Measurements from ENCODE around the gene VHLL.
A peak's percentile ranks its signal among the peaks of the same experiment; 100 is the strongest.

Gene VHLL

DNA sequence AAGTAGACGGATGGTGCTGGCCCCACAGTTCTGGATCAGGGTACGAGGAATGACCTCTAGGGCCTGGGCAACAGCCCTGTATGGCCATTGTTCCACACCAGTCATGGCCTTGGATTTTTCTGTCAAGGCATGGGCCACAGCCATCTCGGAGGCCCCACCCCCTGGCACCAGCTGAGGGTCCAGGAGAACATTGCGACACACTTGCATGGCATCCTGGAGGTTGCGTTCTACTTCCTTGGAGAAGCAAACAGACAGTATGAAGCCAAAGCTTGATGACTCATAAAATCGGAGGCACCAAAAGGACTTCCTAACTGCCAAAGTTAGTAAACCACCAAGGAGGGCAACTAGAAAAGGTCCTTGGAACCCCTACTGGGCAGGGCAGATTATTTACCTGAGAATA, 11.9 kb upstream of the VHLL start:
- no peak for TF ChIP-seq ZNF274 (IDR thresholded peaks at IDR 0.05; ENCODE audit: low read depth, low read length)

DNA sequence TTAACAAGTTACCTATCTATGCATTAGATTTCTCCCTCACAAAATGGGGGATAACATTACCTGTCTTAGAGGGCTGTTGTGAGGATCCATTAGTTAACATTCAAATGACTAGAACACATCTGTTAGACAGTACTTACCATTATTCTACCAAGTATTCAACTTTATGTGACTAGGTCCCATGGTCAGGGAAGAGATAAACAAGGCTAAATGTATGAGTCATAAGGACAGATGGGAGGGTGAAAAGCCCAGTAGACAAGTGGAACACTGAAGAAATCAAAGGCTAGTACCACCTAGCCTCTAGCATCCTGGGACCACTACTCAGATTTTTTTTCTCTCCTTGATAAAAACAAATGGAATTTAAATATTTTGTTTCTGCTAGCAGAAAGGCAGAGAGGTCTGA, 9.0 kb upstream of the VHLL start:
- TF ChIP-seq ZNF274 (IDR thresholded peaks at IDR 0.05; ENCODE audit: low read depth, low read length), result no peak
- no peak overlapping the region for H3K4me3 ChIP-seq (ENCODE audit: low read length)

More for the DNA sequence above, 11.9 kb upstream of the VHLL start:
- no peak overlapping the region for H3K4me3 ChIP-seq (ENCODE audit: low read length)

- TF ChIP-seq ZNF274 (IDR thresholded peaks at IDR 0.05; ENCODE audit: low read depth, low read length), result no peak
- H3K4me3 ChIP-seq (ENCODE audit: low read length), result no peak overlapping the region
Observed at GRCh38 chr1:156305215-156305614, 6.1 kb upstream of the VHLL start.

DNA sequence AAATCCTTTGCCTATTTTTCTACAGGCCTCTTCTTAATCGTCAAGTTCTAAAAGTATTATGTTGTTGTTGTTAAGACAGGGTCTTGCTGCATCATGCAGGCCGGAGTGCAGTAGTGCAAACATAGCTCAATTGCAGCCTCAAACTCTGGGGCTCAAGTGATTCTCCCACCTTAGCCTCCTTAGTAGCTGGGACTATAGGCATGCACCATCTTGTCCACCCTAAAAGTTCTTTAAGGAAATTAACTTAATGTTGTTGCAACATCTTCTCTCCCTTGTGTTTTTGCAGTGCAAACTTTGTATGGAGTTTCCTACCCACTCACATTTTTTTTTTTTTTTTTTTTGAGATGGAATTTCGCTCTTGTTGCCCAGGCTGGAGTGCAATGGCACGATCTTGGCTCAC, 4.1 kb upstream of the VHLL start:
- TF ChIP-seq ZNF274 (IDR thresholded peaks at IDR 0.05; ENCODE audit: low read depth, low read length), result no peak
- no peak overlapping the region for H3K4me3 ChIP-seq (ENCODE audit: low read length)

- H3K4me3 ChIP-seq (ENCODE audit: low read length), result peak within 1 kb of the TSS; percentile 64
- TF ChIP-seq ZNF274 (IDR thresholded peaks at IDR 0.05; ENCODE audit: low read depth, low read length), result no peak
Observed at GRCh38 chr1:156295391-156295947, 3.6 kb downstream of the VHLL start, which contains the start of gene GLMP. Gene GLMP (minus strand): TSS chr1:156295679. CDS start chr1:156295645, 34 bp downstream.

GRCh38 chr1:156293895-156294294, 5.2 kb downstream of the VHLL start:
- H3K4me3 ChIP-seq (ENCODE audit: low read length), result no peak overlapping the region

GRCh38 chr1:156293098-156293434, 6.0 kb downstream of the VHLL start:
- H3K4me3 ChIP-seq (ENCODE audit: low read length), result no peak overlapping the region
- TF ChIP-seq ZNF274 (IDR thresholded peaks at IDR 0.05; ENCODE audit: low read depth, low read length), result no peak

More at GRCh38 chr1:156293895-156294294, 5.2 kb downstream of the VHLL start:
- no peak for TF ChIP-seq ZNF274 (IDR thresholded peaks at IDR 0.05; ENCODE audit: low read depth, low read length)

DNA sequence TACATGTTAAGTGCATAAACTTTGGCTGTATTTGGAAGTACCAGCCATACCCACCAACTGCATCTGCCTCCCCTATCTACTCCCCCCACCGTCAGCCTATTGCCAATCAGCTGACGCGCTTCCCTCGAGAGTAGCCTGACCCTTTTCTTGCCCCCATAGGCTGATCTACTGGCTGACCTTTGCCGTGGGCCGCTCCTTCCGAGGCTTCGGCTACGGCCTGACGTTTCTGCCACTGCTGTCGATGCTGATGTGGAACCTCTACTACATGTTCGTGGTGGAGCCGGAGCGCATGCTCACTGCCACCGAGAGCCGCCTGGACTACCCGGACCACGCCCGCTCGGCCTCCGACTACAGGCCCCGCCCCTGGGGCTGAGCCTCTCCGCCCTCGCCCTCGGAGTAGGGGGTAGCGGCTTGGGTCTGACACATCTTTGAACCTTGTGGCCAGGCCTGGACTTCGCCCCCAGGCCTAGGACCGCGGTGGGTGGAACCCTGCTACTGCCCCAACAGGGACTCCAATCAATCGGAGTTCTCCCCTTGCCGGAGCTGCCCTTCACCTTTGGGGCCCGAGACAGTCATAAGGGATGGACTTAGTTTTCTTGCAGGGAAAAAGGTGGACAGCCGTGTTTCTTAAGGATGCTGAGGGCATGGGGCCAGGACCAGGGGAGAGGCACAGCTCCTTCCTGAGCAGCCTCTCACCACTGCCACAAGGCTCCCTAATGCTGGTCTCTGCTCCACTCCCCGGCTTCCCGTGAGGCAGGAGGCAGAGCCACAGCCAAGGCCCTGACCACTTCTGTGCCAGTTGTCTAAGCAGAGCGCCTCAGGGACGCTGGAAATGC, 7.7 kb downstream of the VHLL start:
- TF ChIP-seq ZNF274 (IDR thresholded peaks at IDR 0.05; ENCODE audit: low read depth, low read length), result no peak
- H3K4me3 ChIP-seq (ENCODE audit: low read length), result no peak overlapping the region

DNA sequence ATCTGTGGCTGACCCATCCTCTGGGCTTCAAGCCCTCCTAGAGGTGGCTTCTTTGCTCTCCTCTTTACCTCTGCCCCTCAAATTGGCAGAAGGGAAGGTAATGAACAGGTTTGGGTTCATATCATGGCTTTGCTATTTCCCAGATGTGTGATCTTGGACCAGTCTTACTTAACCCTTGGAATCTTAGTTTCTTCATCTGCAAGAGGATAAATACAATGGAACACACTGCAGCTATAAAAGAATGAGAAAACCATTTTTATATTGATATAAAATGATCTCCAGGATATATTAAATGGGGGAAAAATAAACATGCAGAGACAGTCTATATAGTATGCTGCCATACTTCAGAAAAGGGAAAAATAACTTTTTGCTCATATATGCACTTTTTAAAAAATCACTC, 9.2 kb downstream of the VHLL start:
- no peak for TF ChIP-seq ZNF274 (IDR thresholded peaks at IDR 0.05; ENCODE audit: low read depth, low read length)
- no peak overlapping the region for H3K4me3 ChIP-seq (ENCODE audit: low read length)

GRCh38 chr1:156286061-156286460, 13.0 kb downstream of the VHLL start:
- TF ChIP-seq ZNF274 (IDR thresholded peaks at IDR 0.05; ENCODE audit: low read depth, low read length), result no peak

GRCh38 chr1:156285437-156285836, 13.7 kb downstream of the VHLL start:
- H3K4me3 ChIP-seq (ENCODE audit: low read length), result no peak overlapping the region

More at GRCh38 chr1:156286061-156286460, 13.0 kb downstream of the VHLL start:
- no peak overlapping the region for H3K4me3 ChIP-seq (ENCODE audit: low read length)

GRCh38 chr1:156284757-156285156, 14.3 kb downstream of the VHLL start:
- TF ChIP-seq ZNF274 (IDR thresholded peaks at IDR 0.05; ENCODE audit: low read depth, low read length), result no peak
- no peak overlapping the region for H3K4me3 ChIP-seq (ENCODE audit: low read length)

More at GRCh38 chr1:156285437-156285836, 13.7 kb downstream of the VHLL start:
- TF ChIP-seq ZNF274 (IDR thresholded peaks at IDR 0.05; ENCODE audit: low read depth, low read length), result no peak

DNA sequence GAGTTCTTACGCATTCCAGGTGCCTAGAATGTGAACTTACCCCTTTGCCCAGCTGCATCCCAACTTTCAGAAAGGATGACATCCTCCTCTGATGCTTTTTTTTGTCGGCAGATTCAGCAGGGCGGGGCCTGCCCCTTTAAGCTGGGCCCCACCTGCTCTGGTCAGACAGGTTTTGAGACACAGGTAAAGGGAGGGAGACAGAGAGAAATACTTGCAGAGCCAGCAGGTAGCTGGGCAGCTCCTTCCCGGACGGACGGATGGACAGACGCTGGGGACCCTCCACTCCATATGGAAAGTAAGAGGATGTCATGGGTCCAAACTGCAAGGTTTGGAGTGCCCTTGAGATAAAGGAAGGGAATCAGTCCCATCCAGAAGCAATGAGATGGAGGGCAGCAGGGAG, 15.0 kb downstream of the VHLL start, which contains the start of gene TMEM79:
Gene TMEM79, plus strand, starts transcription at position 214 of the 400 bp plus-strand sequence. CDS start 902 bp downstream, outside the sequence.
- peak within 1 kb of the TSS; percentile 86 for H3K4me3 ChIP-seq (ENCODE audit: low read length)
- TF ChIP-seq ZNF274 (IDR thresholded peaks at IDR 0.05; ENCODE audit: low read depth, low read length), result no peak

DNA sequence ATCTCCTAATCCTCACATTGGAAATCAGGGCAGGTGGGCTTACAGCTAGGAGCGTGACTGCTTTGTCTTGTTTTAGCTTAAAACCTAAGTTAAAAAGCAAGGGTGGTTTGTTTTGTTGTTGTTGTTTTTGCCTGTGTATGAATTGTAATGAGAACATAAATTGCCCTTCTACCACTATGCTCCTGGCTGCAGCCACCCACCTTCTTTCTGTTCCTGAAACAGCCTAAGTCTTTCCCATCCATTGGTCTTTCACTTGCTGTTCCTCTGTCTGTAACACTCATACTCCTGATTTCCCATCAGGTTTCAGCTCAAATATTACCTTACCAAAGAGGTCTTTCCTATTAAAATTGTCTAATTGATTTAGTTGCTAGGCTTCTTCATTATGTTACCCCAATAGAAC, 15.6 kb downstream of the VHLL start:
- H3K4me3 ChIP-seq (ENCODE audit: low read length), result peak overlapping the region; percentile 86
- TF ChIP-seq ZNF274 (IDR thresholded peaks at IDR 0.05; ENCODE audit: low read depth, low read length), result no peak
